ENCODE data around the gene MELTF.
"Not testable (repeated sequence)": the region's sequence is repeated elsewhere in the genome, so short reads cannot be mapped to it uniquely, and the experiment has no call there.

- TF ChIP-seq POLR2A (IDR thresholded peaks at IDR 0.05) = not testable (repeated sequence)
- TF ChIP-seq, protein P1, sequence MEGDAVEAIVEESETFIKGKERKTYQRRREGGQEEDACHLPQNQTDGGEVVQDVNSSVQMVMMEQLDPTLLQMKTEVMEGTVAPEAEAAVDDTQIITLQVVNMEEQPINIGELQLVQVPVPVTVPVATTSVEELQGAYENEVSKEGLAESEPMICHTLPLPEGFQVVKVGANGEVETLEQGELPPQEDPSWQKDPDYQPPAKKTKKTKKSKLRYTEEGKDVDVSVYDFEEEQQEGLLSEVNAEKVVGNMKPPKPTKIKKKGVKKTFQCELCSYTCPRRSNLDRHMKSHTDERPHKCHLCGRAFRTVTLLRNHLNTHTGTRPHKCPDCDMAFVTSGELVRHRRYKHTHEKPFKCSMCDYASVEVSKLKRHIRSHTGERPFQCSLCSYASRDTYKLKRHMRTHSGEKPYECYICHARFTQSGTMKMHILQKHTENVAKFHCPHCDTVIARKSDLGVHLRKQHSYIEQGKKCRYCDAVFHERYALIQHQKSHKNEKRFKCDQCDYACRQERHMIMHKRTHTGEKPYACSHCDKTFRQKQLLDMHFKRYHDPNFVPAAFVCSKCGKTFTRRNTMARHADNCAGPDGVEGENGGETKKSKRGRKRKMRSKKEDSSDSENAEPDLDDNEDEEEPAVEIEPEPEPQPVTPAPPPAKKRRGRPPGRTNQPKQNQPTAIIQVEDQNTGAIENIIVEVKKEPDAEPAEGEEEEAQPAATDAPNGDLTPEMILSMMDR (IDR thresholded peaks at IDR 0.05) = not testable (repeated sequence)
These were observed 4.1 kb upstream of the MELTF start for GRCh38 chr3:197033764-197034163.

All from uterus (tissue), 2 donors.